ENCODE data around the gene PPDPF. TPM values are rescaled to one million over a fixed set of nuclear protein-coding genes. Genes with fewer than 3 reads are reported as not detected.

Gene PPDPF
- total RNA-seq, 1 donor from 2014 or later: 355 TPM

- DNase-seq (no peak), ATAC-seq (no peak)
- Histone ChIP-seq H3K27me3 (no peaks in the 10 kb centered on the region), H3K4me1 (peaks cover 20% of the 10 kb centered on the region), H3K4me3 (no peak overlapping the region), H3K9me3 (no peaks in the 10 kb centered on the region), H3K36me3 (no peaks in the 10 kb centered on the region), H3K27ac (no peak overlapping the region)
- TF ChIP-seq, protein P1, sequence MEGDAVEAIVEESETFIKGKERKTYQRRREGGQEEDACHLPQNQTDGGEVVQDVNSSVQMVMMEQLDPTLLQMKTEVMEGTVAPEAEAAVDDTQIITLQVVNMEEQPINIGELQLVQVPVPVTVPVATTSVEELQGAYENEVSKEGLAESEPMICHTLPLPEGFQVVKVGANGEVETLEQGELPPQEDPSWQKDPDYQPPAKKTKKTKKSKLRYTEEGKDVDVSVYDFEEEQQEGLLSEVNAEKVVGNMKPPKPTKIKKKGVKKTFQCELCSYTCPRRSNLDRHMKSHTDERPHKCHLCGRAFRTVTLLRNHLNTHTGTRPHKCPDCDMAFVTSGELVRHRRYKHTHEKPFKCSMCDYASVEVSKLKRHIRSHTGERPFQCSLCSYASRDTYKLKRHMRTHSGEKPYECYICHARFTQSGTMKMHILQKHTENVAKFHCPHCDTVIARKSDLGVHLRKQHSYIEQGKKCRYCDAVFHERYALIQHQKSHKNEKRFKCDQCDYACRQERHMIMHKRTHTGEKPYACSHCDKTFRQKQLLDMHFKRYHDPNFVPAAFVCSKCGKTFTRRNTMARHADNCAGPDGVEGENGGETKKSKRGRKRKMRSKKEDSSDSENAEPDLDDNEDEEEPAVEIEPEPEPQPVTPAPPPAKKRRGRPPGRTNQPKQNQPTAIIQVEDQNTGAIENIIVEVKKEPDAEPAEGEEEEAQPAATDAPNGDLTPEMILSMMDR (IDR thresholded peaks at IDR 0.05): no peak
- intact Hi-C loops (cut with DNase I): no loop called here
Observed at GRCh38 chr20:63534427-63534830, 13.9 kb downstream of the PPDPF start.

DNA sequence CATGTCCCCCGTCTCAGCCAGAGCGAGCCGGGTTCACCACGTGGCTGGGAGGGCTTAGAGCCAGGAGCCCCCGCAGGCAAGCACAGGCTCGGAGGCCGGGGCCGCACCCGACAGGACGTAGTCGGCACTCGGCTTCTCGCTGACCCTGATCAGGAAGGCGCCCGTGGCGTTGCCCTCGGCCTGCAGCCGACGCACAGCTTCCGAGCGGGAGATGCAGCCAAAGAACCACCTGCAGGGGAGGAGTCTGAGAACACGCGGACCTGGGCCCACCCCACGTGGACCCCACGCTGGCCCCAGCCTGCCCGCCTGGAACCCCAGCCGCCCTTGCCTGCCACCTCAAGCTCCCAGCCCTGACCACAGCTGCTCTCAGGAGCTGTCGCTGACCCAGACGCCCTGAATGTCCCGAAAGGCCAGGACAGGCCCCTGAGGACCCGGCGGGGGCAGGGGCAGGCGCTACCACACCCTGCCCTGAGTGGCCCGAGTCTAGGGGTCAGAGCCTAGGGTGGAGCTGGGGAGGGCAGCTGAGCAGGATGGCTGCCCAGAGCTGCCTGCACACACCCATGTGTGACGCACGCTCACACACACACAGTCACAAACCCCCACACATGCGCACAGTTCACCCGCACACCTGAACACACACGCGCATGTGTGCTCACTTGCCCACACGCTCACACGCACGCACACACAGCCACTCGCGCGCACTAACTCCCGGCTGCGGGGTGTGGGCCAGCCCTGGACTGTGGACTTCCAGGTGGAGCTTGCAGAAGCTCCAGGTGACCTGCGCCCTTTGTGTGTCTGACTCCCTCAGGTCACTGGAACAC, 14.5 kb downstream of the PPDPF start:
- no peaks in the 10 kb centered on the region for H3K9me3 ChIP-seq
- peaks cover 20% of the 10 kb centered on the region for H3K4me1 ChIP-seq
- no peaks in the 10 kb centered on the region for H3K36me3 ChIP-seq
- intact Hi-C loops (cut with DNase I): loop anchor here (5.0 kb wide), 1 partner anchor 437 kb away; no protein-coding TSS in a partner anchor
- no peaks in the 10 kb centered on the region for H3K27me3 ChIP-seq
- H3K4me3 ChIP-seq: no peak overlapping the region
- H3K27ac ChIP-seq: no peak overlapping the region
- DNase-seq (no peak), ATAC-seq (no peak)
- TF ChIP-seq, protein P1 (IDR thresholded peaks at IDR 0.05): no peak

DNA sequence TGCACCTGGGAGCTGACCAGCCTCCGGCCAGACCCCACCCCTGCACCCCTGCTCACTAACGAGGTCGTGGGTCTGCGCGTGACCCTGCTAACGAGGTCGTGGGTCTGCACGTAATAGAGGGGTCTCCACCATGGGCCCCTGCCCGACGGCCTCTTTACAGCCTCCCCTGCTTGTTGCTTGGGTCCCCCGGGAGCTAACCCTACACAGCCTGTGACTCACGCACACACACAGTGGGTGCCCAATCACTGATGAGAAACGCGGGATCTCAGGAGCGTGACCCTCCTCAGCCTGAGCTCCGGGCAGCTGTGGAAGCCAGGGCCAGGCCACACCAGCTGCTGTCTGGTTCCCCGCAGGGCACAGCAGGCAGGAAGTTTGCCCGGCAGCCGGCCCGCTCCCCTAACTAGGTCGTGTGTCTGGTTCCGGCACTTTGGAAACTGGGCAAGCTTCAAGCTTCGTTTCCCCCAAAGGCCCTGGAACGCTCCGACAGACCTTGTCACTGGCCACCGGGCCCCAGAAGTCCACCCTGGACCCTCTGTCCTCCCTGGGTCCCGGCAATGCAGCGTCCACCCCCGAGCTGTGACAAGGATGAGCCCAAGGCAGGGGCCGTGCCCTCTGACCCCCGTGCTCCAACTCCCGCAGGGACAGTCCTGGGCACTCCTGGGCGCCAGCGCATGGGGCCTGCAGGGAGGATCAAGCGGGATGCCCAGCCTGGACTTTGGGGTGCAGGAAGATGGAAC, 15.8 kb downstream of the PPDPF start:
- H3K27me3 ChIP-seq: no peaks in the 10 kb centered on the region

GRCh38 chr20:63536997-63537524, 16.5 kb downstream of the PPDPF start, which contains the start of gene PTK6:
PTK6 (minus strand) TSS chr20:63537376; CDS start chr20:63537314, 62 bp downstream.
- no peaks in the 10 kb centered on the region for H3K9me3 ChIP-seq
- H3K27me3 ChIP-seq: no peaks in the 10 kb centered on the region
- ATAC-seq: peak; percentile 67
- H3K4me1 ChIP-seq: peaks cover 20% of the 10 kb centered on the region
- TF ChIP-seq, protein P1 (IDR thresholded peaks at IDR 0.05): no peak
- DNase-seq: peak; percentile 93
- no peaks in the 10 kb centered on the region for H3K36me3 ChIP-seq
- intact Hi-C loops (cut with DNase I): loop anchor here (5.0 kb wide), 1 partner anchor 435 kb away; no protein-coding TSS in a partner anchor
- H3K27ac ChIP-seq: peak within 1 kb of the TSS; percentile 87
- H3K4me3 ChIP-seq: peak within 1 kb of the TSS; percentile 51

More for the DNA sequence above, 15.8 kb downstream of the PPDPF start:
- Histone ChIP-seq H3K36me3 (no peaks in the 10 kb centered on the region), H3K4me1 (peaks cover 20% of the 10 kb centered on the region), H3K4me3 (peak overlapping the region; percentile 51), H3K27ac (peak overlapping the region; percentile 87), H3K9me3 (no peaks in the 10 kb centered on the region)
- intact Hi-C loops (cut with DNase I): loop anchor here (5.0 kb wide), 1 partner anchor 436 kb away; no protein-coding TSS in a partner anchor
- TF ChIP-seq, protein P1 (IDR thresholded peaks at IDR 0.05): no peak
- DNase-seq (no peak), ATAC-seq (no peak)

DNA sequence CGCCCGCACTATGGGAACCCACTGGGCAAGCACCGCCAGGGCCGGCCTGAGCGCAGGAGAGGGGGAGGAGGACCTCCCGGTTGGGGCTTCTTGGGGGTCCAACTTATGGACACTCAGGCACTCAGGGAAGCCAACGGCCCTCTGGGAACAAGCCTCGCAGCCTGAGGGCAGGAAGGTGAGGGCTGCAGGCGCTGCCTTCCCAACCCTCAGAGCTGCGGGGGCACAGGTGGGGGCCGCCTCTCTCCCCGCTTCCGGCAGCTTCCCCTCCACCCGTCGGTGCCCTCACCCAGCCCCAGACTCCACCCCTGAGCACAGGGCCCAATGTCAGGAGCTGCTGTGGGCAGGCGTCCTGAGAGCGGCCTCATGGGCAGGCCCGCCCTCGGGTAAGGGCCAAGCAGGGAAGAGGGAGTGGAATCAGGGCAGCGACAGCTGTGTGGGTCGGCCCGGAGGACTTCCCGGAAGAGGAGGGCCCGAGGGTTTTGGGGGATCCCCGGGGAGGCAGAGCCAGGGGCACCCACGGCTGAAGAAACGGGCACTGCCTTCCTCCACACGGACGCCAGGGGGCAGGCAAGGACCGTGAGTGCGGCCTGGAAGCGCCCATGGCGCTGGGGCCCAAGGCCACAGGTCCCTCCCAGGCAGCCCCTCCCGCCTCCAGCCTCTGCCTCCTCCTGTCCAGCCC, 17.1 kb downstream of the PPDPF start:
- TF ChIP-seq, protein P1 (IDR thresholded peaks at IDR 0.05): peak; percentile 98
- Histone ChIP-seq H3K9me3 (no peaks in the 10 kb centered on the region), H3K4me1 (peaks cover 20% of the 10 kb centered on the region), H3K27ac (peak overlapping the region; percentile 87), H3K4me3 (peak overlapping the region; percentile 51), H3K36me3 (no peaks in the 10 kb centered on the region), H3K27me3 (no peaks in the 10 kb centered on the region)
- ATAC-seq: peak; percentile 92
- intact Hi-C loops (cut with DNase I): loop anchor here (5.0 kb wide), 1 partner anchor 435 kb away; no protein-coding TSS in a partner anchor
- peak; percentile 99 for DNase-seq
